Measurements from ENCODE around the gene NPIPB6.
"Not testable (repeated sequence)": the region's sequence is repeated elsewhere in the genome, so short reads cannot be mapped to it uniquely, and the experiment has no call there.

- not testable (repeated sequence) for TF ChIP-seq EZH2 (IDR thresholded peaks at IDR 0.05); POLR2AphosphoS5 (IDR thresholded peaks at IDR 0.05; ENCODE audit: borderline replicate concordance, low read depth, low read length); FOXP2 (optimal IDR thresholded peaks at IDR 0.05; ENCODE audit: control extremely low read depth, extremely low read length, insufficient read depth)
Measured at GRCh38 chr16:28336940-28337710, 26.2 kb downstream of the NPIPB6 start.

Data from SK-N-MC (cell line).